CD14-positive monocyte (primary cell): ENCODE data around the gene TSHZ2. TPM values are rescaled to one million over a fixed set of nuclear protein-coding genes. Genes with fewer than 3 reads are reported as not detected.

Experiments used
- DNase-seq, 3 donors: peaks; one replicate each; pipeline ENCODE4 v3.0.0-alpha.2; 2011 to 2022
- H2AFZ ChIP-seq: 2 replicates; pipeline ENCODE4 v1.6.0; 2012; ENCODE audit warnings: mild to moderate bottlenecking, low read depth, low read length, inconsistent platforms; ENCODE audit not compliant: insufficient read depth, poor library complexity, severe bottlenecking
- H3K27ac ChIP-seq, 2 donors: 1 replicate in 1 of 2; 2 replicates in 1 of 2; pipeline ENCODE4 v1.5.1; 2012 to 2013; ENCODE audit warnings: low read length in 2 of 2, control low read depth in 1 of 2, inconsistent platforms in 1 of 2, low read depth in 1 of 2, mild to moderate bottlenecking in 1 of 2
- H3K27me3 ChIP-seq, 2 donors: one replicate each; pipeline versions ENCODE4 v1.6.0 to v1.6.1; 2011 to 2013; ENCODE audit warnings: low read length in 2 of 2; ENCODE audit not compliant: control insufficient read depth in 2 of 2, insufficient read depth in 2 of 2
- H3K36me3 ChIP-seq, 2 donors: replicated peaks in 1 of 2; 1 replicate in 1 of 2; 2 replicates in 1 of 2; pipeline versions ENCODE4 v1.5.1 to v1.6.1; 2012 to 2013; ENCODE audit warnings: low read length in 2 of 2, control low read depth in 1 of 2, inconsistent platforms in 1 of 2, mild to moderate bottlenecking in 1 of 2; ENCODE audit not compliant: insufficient read depth in 2 of 2, control insufficient read depth in 1 of 2
- H3K4me1 ChIP-seq, 2 donors: 1 replicate in 1 of 2; 2 replicates in 1 of 2; pipeline versions ENCODE4 v1.5.1 to v1.6.1; 2012 to 2013; ENCODE audit warnings: low read length in 2 of 2, control low read depth in 1 of 2, inconsistent platforms in 1 of 2, mild to moderate bottlenecking in 1 of 2, moderate library complexity in 1 of 2; ENCODE audit not compliant: insufficient read depth in 2 of 2, control insufficient read depth in 1 of 2
- H3K4me2 ChIP-seq: replicated peaks from 2 replicates; pipeline ENCODE3; 2012; ENCODE audit warnings: low read length, moderate library complexity, mild to moderate bottlenecking; ENCODE audit not compliant: poor library complexity, severe bottlenecking; ENCODE audit errors: extremely low read depth
- H3K4me3 ChIP-seq, 3 experiments: fragments of 200-600 bp in 1 of 3; sonication (generic) in 1 of 3; replicated peaks in 1 of 3; 1 replicate in 2 of 3; 2 replicates in 1 of 3; pipeline ENCODE4 v1.5.1; 2011 to 2013; ENCODE audit warnings: low read length in 3 of 3, mild to moderate bottlenecking in 3 of 3, control low read depth in 2 of 3, low read depth in 2 of 3, inconsistent platforms in 1 of 3, moderate library complexity in 1 of 3
- H3K79me2 ChIP-seq: 2 replicates; pipeline ENCODE4 v1.6.0; 2012; ENCODE audit warnings: mild to moderate bottlenecking, control low read depth, inconsistent platforms, low read length, moderate library complexity; ENCODE audit not compliant: insufficient read depth
- H3K9ac ChIP-seq: 2 replicates; pipeline ENCODE4 v1.6.0; 2017; ENCODE audit warnings: low read length, mild to moderate bottlenecking; ENCODE audit not compliant: insufficient read depth, poor library complexity, severe bottlenecking
- H3K9me3 ChIP-seq, 2 donors: replicated peaks in 1 of 2; 1 replicate in 1 of 2; 2 replicates in 1 of 2; pipeline versions ENCODE4 v1.5.1 to v1.6.1; 2012 to 2013; ENCODE audit warnings: low read length in 2 of 2, control low read depth in 1 of 2; ENCODE audit not compliant: control insufficient read depth in 1 of 2, insufficient read depth in 1 of 2
- H4K20me1 ChIP-seq: 2 replicates; pipeline ENCODE4 v1.6.0; 2012; ENCODE audit warnings: mild to moderate bottlenecking, low read length, control low read depth, moderate library complexity; ENCODE audit not compliant: insufficient read depth
- H3K27ac Mint-ChIP-seq, 7 donors: one replicate each; pipeline ENCODE4 v1.8.0; 2020; ENCODE audit warnings: mild to moderate bottlenecking in 7 of 7, mixed read lengths in 7 of 7, moderate library complexity in 6 of 7, inconsistent platforms in 2 of 7
- H3K27me3 Mint-ChIP-seq, 3 donors: one replicate each; pipeline ENCODE4 v1.8.0; 2021 to 2022; ENCODE audit warnings: low read depth in 3 of 3, mild to moderate bottlenecking in 3 of 3, mixed read lengths in 3 of 3, moderate library complexity in 3 of 3, inconsistent platforms in 1 of 3
- H3K36me3 Mint-ChIP-seq, 2 donors: one replicate each; pipeline ENCODE4 v1.8.0; 2020; ENCODE audit warnings: mixed read lengths in 2 of 2, inconsistent platforms in 1 of 2, mild to moderate bottlenecking in 1 of 2
- H3K4me1 Mint-ChIP-seq: one replicate; pipeline ENCODE4 v1.8.0; 2020; ENCODE audit warnings: mild to moderate bottlenecking, mixed read lengths
- H3K4me3 Mint-ChIP-seq, 2 donors: one replicate each; pipeline ENCODE4 v1.8.0; 2020; ENCODE audit warnings: mild to moderate bottlenecking in 2 of 2, mixed read lengths in 2 of 2, moderate library complexity in 1 of 2
- H3K9me3 Mint-ChIP-seq, 7 donors: one replicate each; pipeline ENCODE4 v1.8.0; 2020 to 2022; ENCODE audit warnings: mixed read lengths in 7 of 7, mild to moderate bottlenecking in 6 of 7, moderate library complexity in 6 of 7, inconsistent platforms in 2 of 7
- CTCF ChIP-seq: fragments of 200-600 bp; IDR thresholded peaks from one replicate; pipeline ENCODE4 v1.8.0; 2022; ENCODE audit warnings: antibody characterized with exemption, mild to moderate bottlenecking
- WGBS: methylation state at CpG from one replicate; pipeline ENCODE4 v1.1.5; 2013; ENCODE audit warnings: missing lambda C conversion rate; ENCODE audit not compliant: insufficient coverage; 5-methylcytosine and 5-hydroxymethylcytosine counted together
- intact Hi-C, 2 donors: fragments of 100-400 bp; cut with micrococcal nuclease; formaldehyde crosslinking; loops; one replicate each; pipeline versions ENCODE4 v1.15.0 to v1.15.1; 2023
- polyA plus RNA-seq, 3 donors: library from polyadenylated mRNA; depleted of rRNA in 1 of 3; unstranded in 2 of 3; stranded (reverse) in 1 of 3; fragments of 300-500 nt in 2 of 3; fragments of >200 nt in 1 of 3; fragmentation: Illumina TruSeq in 2 of 3; gene quantifications; 1 replicate in 2 of 3; 2 replicates in 1 of 3; pipeline ENCODE4 v1.2.3, GENCODE V29; 2012 to 2021

TSHZ2 gene
- polyA plus RNA-seq, 3 donors, result not detected

GRCh38 chr20:53070224-53070623 is 98.1 kb downstream of the TSHZ2 start:
- Histone ChIP-seq H3K4me1 (no peaks in the 10 kb centered on the region), H4K20me1 (no peaks in the 10 kb centered on the region), H3K36me3 (no peaks in the 10 kb centered on the region), H3K27me3 (peaks cover 0 to 3% of the 10 kb centered on the region in 2 donors), H3K9ac (no peak overlapping the region), H3K79me2 (no peaks in the 10 kb centered on the region), H2AFZ (no peak overlapping the region), H3K27ac (no peak overlapping the region), H3K4me3 (no peak overlapping the region), H3K4me2 (no peak overlapping the region), H3K9me3 (no peaks in the 10 kb centered on the region)
- no CpG with 5 or more reads among the region's 4 CpGs for WGBS
- Mint-ChIP-seq H3K36me3 (no peaks in the 10 kb centered on the region), H3K4me1 (no peaks in the 10 kb centered on the region), H3K27ac (no peak overlapping the region), H3K9me3 (peaks cover 0 to 2% (median 0%) of the 10 kb centered on the region in 7 donors), H3K4me3 (no peak overlapping the region), H3K27me3 (peaks cover 3 to 4% (median 4%) of the 10 kb centered on the region in 3 donors)
- no peak for TF ChIP-seq CTCF
- intact Hi-C loops, result no loop called here
- no peak for DNase-seq

- H3K27me3 Mint-ChIP-seq, result peaks cover 3 to 4% (median 4%) of the 10 kb centered on the region in 3 donors
- no peak for TF ChIP-seq CTCF
- WGBS, result 36% methylated on average over 3 of the region's 8 CpGs
- Histone ChIP-seq H3K27ac (no peak overlapping the region), H3K36me3 (no peaks in the 10 kb centered on the region), H3K79me2 (no peaks in the 10 kb centered on the region), H2AFZ (no peak overlapping the region), H3K4me2 (no peak overlapping the region), H4K20me1 (no peaks in the 10 kb centered on the region), H3K9me3 (no peaks in the 10 kb centered on the region), H3K4me1 (no peaks in the 10 kb centered on the region), H3K4me3 (no peak overlapping the region), H3K27me3 (peaks cover 0 to 3% of the 10 kb centered on the region in 2 donors), H3K9ac (no peak overlapping the region)
- no peak for DNase-seq
- H3K9me3 Mint-ChIP-seq, result peaks cover 0 to 2% (median 0%) of the 10 kb centered on the region in 7 donors
- H3K27ac Mint-ChIP-seq, result no peak overlapping the region
- no peak overlapping the region for H3K4me3 Mint-ChIP-seq
- no peaks in the 10 kb centered on the region for H3K36me3 Mint-ChIP-seq
- no peaks in the 10 kb centered on the region for H3K4me1 Mint-ChIP-seq
- intact Hi-C loops, result no loop called here
Observed at GRCh38 chr20:53070706-53071392, 98.7 kb downstream of the TSHZ2 start.
